Psoas muscle (tissue), 8 donors: ENCODE data around the gene FOLR3. TPM values are rescaled to one million over a fixed set of nuclear protein-coding genes. Genes with fewer than 3 reads are reported as not detected.
A peak's percentile ranks its signal among the peaks of the same experiment; 100 is the strongest.

Source experiments
- ATAC-seq, 4 donors: fragments of 200-7000 bp; cut with Tn5 transposase; one replicate each; pipeline ENCODE4 v1.9.1; 2020; ENCODE audit warnings: moderate library complexity in 3 of 4, mild to moderate bottlenecking in 2 of 4
- DNase-seq, 2 donors: peaks; one replicate each; pipeline ENCODE4 v3.0.0-alpha.2; 2020
- H3K27ac ChIP-seq: fragments of 200-600 bp; one replicate; pipeline ENCODE4 v1.8.0; 2022
- H3K27me3 ChIP-seq, 3 donors: fragments of 200-600 bp in 1 of 3; one replicate each; pipeline versions ENCODE4 v1.6.1 to v1.8.0; 2013 to 2022; ENCODE audit warnings: low read length in 2 of 3, mild to moderate bottlenecking in 2 of 3, moderate library complexity in 1 of 3; ENCODE audit not compliant: insufficient read depth in 3 of 3
- H3K36me3 ChIP-seq, 2 donors: fragments of 200-600 bp in 1 of 2; one replicate each; pipeline versions ENCODE4 v1.6.1 to v1.8.0; 2013 to 2022; ENCODE audit warnings: low read depth in 1 of 2, mild to moderate bottlenecking in 1 of 2, moderate library complexity in 1 of 2; ENCODE audit not compliant: insufficient read depth in 1 of 2
- H3K4me1 ChIP-seq: fragments of 200-600 bp; one replicate; pipeline ENCODE4 v1.8.0; 2022
- H3K4me3 ChIP-seq: fragments of 200-600 bp; one replicate; pipeline ENCODE4 v1.8.0; 2022; ENCODE audit warnings: mild to moderate bottlenecking
- H3K9me3 ChIP-seq: fragments of 200-600 bp; one replicate; pipeline ENCODE4 v1.8.0; 2022
- CTCF ChIP-seq: fragments of 200-600 bp; IDR thresholded peaks from one replicate; pipeline ENCODE4 v1.8.0; 2022; ENCODE audit warnings: antibody characterized with exemption
- WGBS, 3 donors: extraction: QIAGEN DNeasy Blood & Tissue Kit; methylation state at CpG; one replicate each; pipeline versions ENCODE4 v1.1.6 to v1.1.7; 2013; 5-methylcytosine and 5-hydroxymethylcytosine counted together
- intact Hi-C, 2 donors: fragments of 100-400 bp; cut with DNase I; formaldehyde crosslinking; loops; one replicate each; pipeline versions ENCODE4 v1.11.0 to v1.14.2; 2022
- polyA plus RNA-seq, 3 donors: library from polyadenylated mRNA; stranded (reverse); fragments of 200-250 nt; gene quantifications; one replicate each; pipeline ENCODE4 v1.2.3, GENCODE V29; 2013
- total RNA-seq, 4 donors: library from RNA; stranded (reverse); fragmentation: NEBNext Ultra II Directional in 2 of 4; extraction: Animal tissue kit (Norgen Biotek cat#: 25700) in 2 of 4; gene quantifications; one replicate each; pipeline versions ENCODE4 v1.2.1 to v1.2.4, GENCODE V29; 2021 to 2023
- donor health status: healthy with polysubstance abuse.
- donor health status: DM: no; HTN: no; CAD: no; lungs with moderate emphysema.
- donor health status: Bipolar disorder and iron deficiency.
- donor health status: healthy.
- donor health status: DM: yes; HTN: yes; CAD: no.
- donor health status: DM: no; HTN: no; CAD: no.
- donor health status: DM: no; HTN: no; CAD: no.
- donor health status: DM: yes; HTN: yes; CAD: no.

FOLR3 gene
- total and polyA plus RNA-seq, 7 donors, result 0.09 to 0.58 TPM; not detected in 5

- intact Hi-C loops, result no loop called here
- Histone ChIP-seq H3K9me3 (no peaks in the 10 kb centered on the region), H3K4me1 (peaks cover 51% of the 10 kb centered on the region), H3K36me3 (peaks cover 0 to 44% of the 10 kb centered on the region in 2 donors), H3K4me3 (no peak overlapping the region), H3K27ac (peak overlapping the region; percentile 100), H3K27me3 (no peaks in the 10 kb centered on the region)
- TF ChIP-seq CTCF, result no peak
- no peak for DNase-seq
- no peak for ATAC-seq
- WGBS, 3 donors, result 91 to 100% (median 92%) methylated on average over 1 of the region's 1 CpG
These were observed 35.1 kb upstream of the FOLR3 start for GRCh38 chr11:72100462-72100861.

GRCh38 chr11:72102162-72102561, 33.4 kb upstream of the FOLR3 start:
- intact Hi-C loops, result no loop called here
- Histone ChIP-seq H3K9me3 (no peaks in the 10 kb centered on the region), H3K4me1 (peaks cover 51% of the 10 kb centered on the region), H3K36me3 (peaks cover 0 to 27% of the 10 kb centered on the region in 2 donors), H3K4me3 (peak overlapping the region; percentile 99), H3K27me3 (no peaks in the 10 kb centered on the region), H3K27ac (peak overlapping the region; percentile 100)
- DNase-seq (no peak), ATAC-seq (no peak)
- no peak for TF ChIP-seq CTCF
- WGBS, 3 donors, result 24 to 41% (median 27%) methylated on average over 4 of the region's 4 CpGs

- H3K27me3 ChIP-seq, result no peaks in the 10 kb centered on the region
- peak overlapping the region; percentile 100 for H3K27ac ChIP-seq
- TF ChIP-seq CTCF, result no peak
- ATAC-seq (peak in 1 of 4 donors; percentile 0), DNase-seq (no peak)
- intact Hi-C loops, result no loop called here
- no peaks in the 10 kb centered on the region for H3K9me3 ChIP-seq
- peak overlapping the region; percentile 99 for H3K4me3 ChIP-seq
- peaks cover 51% of the 10 kb centered on the region for H3K4me1 ChIP-seq
- WGBS, 3 donors, result 1 to 2% (median 1%) methylated on average over 9 of the region's 9 CpGs
- peaks cover 0 to 27% of the 10 kb centered on the region in 2 donors for H3K36me3 ChIP-seq
These were observed 32.9 kb upstream of the FOLR3 start for GRCh38 chr11:72102631-72102945.

GRCh38 chr11:72102946-72103753, 32.4 kb upstream of the FOLR3 start, which contains the start of gene LAMTOR1:
LAMTOR1 (minus strand) TSS chr11:72103297; CDS start chr11:72103224, 73 bp downstream.
- Histone ChIP-seq H3K4me3 (peak within 1 kb of the TSS; percentile 99), H3K27me3 (no peaks in the 10 kb centered on the region), H3K27ac (peak within 1 kb of the TSS; percentile 100), H3K4me1 (peaks cover 47% of the 10 kb centered on the region), H3K9me3 (no peaks in the 10 kb centered on the region), H3K36me3 (peaks cover 0 to 22% of the 10 kb centered on the region in 2 donors)
- DNase-seq (peak; percentile 100), ATAC-seq (peak; percentile 97 to 98 (median 98))
- WGBS, 3 donors, result 1 to 2% (median 1%) methylated on average over 62 to 64 of the region's 64 CpGs
- intact Hi-C loops, result loop anchor here in 1 of 2 donors (1.0 kb wide), 1 partner anchor 9 kb away; the partner anchor contains the start of gene ANAPC15
- TF ChIP-seq CTCF, result peak; percentile 58
